Measurements from ENCODE around the gene FKBP8.

Gene FKBP8

GRCh38 chr19:18513868-18514267, 29.5 kb downstream of the FKBP8 start:
- peak overlapping the region; percentile 98 for H3K27ac ChIP-seq
- H3K9me3 ChIP-seq, result no peaks in the 10 kb centered on the region
- H3K27me3 ChIP-seq, result no peaks in the 10 kb centered on the region
- no peak for TF ChIP-seq CTCF (IDR thresholded peaks at IDR 0.05)
- H3K4me1 ChIP-seq (ENCODE audit: control insufficient read depth in 1 of 2, insufficient read depth in 1 of 2, low read depth in 1 of 2, low read length in 1 of 2), result peaks cover 85 to 88% of the 10 kb centered on the region in 2 experiments
- H3K36me3 ChIP-seq, result peaks cover 4% of the 10 kb centered on the region
- peak overlapping the region in 1 of 2 experiments; percentile 55 for H3K4me3 ChIP-seq (ENCODE audit: low read depth in 1 of 2, low read length in 1 of 2)

GRCh38 chr19:18510216-18510615, 33.2 kb downstream of the FKBP8 start:
- Histone ChIP-seq H3K4me3 (ENCODE audit: low read depth in 1 of 2, low read length in 1 of 2) (no peak overlapping the region), H3K4me1 (ENCODE audit: control insufficient read depth in 1 of 2, insufficient read depth in 1 of 2, low read depth in 1 of 2, low read length in 1 of 2) (peaks cover 81 to 89% of the 10 kb centered on the region in 2 experiments), H3K27ac (peak overlapping the region; percentile 98), H3K9me3 (no peaks in the 10 kb centered on the region), H3K27me3 (no peaks in the 10 kb centered on the region), H3K36me3 (peaks cover 3% of the 10 kb centered on the region)
- TF ChIP-seq CTCF (IDR thresholded peaks at IDR 0.05), result no peak

GRCh38 chr19:18508585-18508984, 34.8 kb downstream of the FKBP8 start:
- H3K27ac ChIP-seq, result peak overlapping the region; percentile 98
- no peak for TF ChIP-seq CTCF (IDR thresholded peaks at IDR 0.05)
- H3K27me3 ChIP-seq, result no peaks in the 10 kb centered on the region
- no peaks in the 10 kb centered on the region for H3K36me3 ChIP-seq
- H3K4me1 ChIP-seq (ENCODE audit: control insufficient read depth in 1 of 2, insufficient read depth in 1 of 2, low read depth in 1 of 2, low read length in 1 of 2), result peaks cover 81 to 89% of the 10 kb centered on the region in 2 experiments
- no peaks in the 10 kb centered on the region for H3K9me3 ChIP-seq
- H3K4me3 ChIP-seq (ENCODE audit: low read depth in 1 of 2, low read length in 1 of 2), result no peak overlapping the region

- no peaks in the 10 kb centered on the region for H3K9me3 ChIP-seq
- no peak for TF ChIP-seq CTCF (IDR thresholded peaks at IDR 0.05)
- peaks cover 81 to 89% of the 10 kb centered on the region in 2 experiments for H3K4me1 ChIP-seq (ENCODE audit: control insufficient read depth in 1 of 2, insufficient read depth in 1 of 2, low read depth in 1 of 2, low read length in 1 of 2)
- peak overlapping the region; percentile 98 for H3K27ac ChIP-seq
- no peaks in the 10 kb centered on the region for H3K36me3 ChIP-seq
- H3K27me3 ChIP-seq, result no peaks in the 10 kb centered on the region
- no peak overlapping the region for H3K4me3 ChIP-seq (ENCODE audit: low read depth in 1 of 2, low read length in 1 of 2)
Measured at GRCh38 chr19:18507727-18508440, 35.5 kb downstream of the FKBP8 start.

- Histone ChIP-seq H3K9me3 (no peaks in the 10 kb centered on the region), H3K4me3 (ENCODE audit: low read depth in 1 of 2, low read length in 1 of 2) (no peak overlapping the region), H3K4me1 (ENCODE audit: control insufficient read depth in 1 of 2, insufficient read depth in 1 of 2, low read depth in 1 of 2, low read length in 1 of 2) (peaks cover 81 to 92% of the 10 kb centered on the region in 2 experiments), H3K27me3 (no peaks in the 10 kb centered on the region), H3K36me3 (no peaks in the 10 kb centered on the region), H3K27ac (peak overlapping the region; percentile 98)
- TF ChIP-seq CTCF (IDR thresholded peaks at IDR 0.05), result no peak
Measured at GRCh38 chr19:18507021-18507726, 36.2 kb downstream of the FKBP8 start.
